ENCODE results near the gene NRP1. TPM values are rescaled to one million over a fixed set of nuclear protein-coding genes. Genes with fewer than 3 reads are reported as not detected.

Gene NRP1
- total RNA-seq, 4 donors from 2014 or later, result 20.4 to 29.0 (median 22.1) TPM

GRCh38 chr10:33248638-33249037 lies 85.8 kb downstream of the NRP1 start:
- in situ Hi-C loops (cut with MboI; ENCODE audit: low sequenced_read_pairs in 4 of 4), result no loop called here

GRCh38 chr10:33247221-33247922 lies 87.1 kb downstream of the NRP1 start:
- TF ChIP-seq POLR2A (IDR thresholded peaks at IDR 0.05) (no peak), CTCF (IDR thresholded peaks at IDR 0.05 in 4 of 5, conservative IDR thresholded peaks at IDR 0.05 in 1 of 5) (no peak)
- ATAC-seq (no peak), DNase-seq (no peak)
- Histone ChIP-seq H3K4me1 (peaks cover 0 to 18% of the 10 kb centered on the region in 2 donors), H3K4me3 (no peak overlapping the region), H3K27ac (peak overlapping the region in 3 of 4 donors; percentile 72 to 80 (median 78)), H3K27me3 (no peaks in the 10 kb centered on the region), H3K9me3 (no peaks in the 10 kb centered on the region), H3K36me3 (peaks cover 0 to 7% of the 10 kb centered on the region in 2 donors)
- intact Hi-C loops (cut with DNase I; ENCODE audit: low total_unique reads) (no loop called here), in situ Hi-C loops (cut with MboI; ENCODE audit: low sequenced_read_pairs in 4 of 4) (no loop called here)

More at GRCh38 chr10:33248638-33249037, 85.8 kb downstream of the NRP1 start:
- intact Hi-C loops (cut with DNase I; ENCODE audit: low total_unique reads), result no loop called here
- Histone ChIP-seq H3K9me3 (no peaks in the 10 kb centered on the region), H3K27me3 (no peaks in the 10 kb centered on the region), H3K4me3 (no peak overlapping the region), H3K4me1 (peaks cover 0 to 18% of the 10 kb centered on the region in 2 donors), H3K36me3 (peaks cover 0 to 13% of the 10 kb centered on the region in 2 donors), H3K27ac (peak overlapping the region; percentile 58 to 80 (median 75))
- ATAC-seq (peak; percentile 38 to 58), DNase-seq (no peak)
- no peak for TF ChIP-seq POLR2A (IDR thresholded peaks at IDR 0.05)
- no peak for TF ChIP-seq CTCF (IDR thresholded peaks at IDR 0.05 in 4 of 5, conservative IDR thresholded peaks at IDR 0.05 in 1 of 5)

DNA sequence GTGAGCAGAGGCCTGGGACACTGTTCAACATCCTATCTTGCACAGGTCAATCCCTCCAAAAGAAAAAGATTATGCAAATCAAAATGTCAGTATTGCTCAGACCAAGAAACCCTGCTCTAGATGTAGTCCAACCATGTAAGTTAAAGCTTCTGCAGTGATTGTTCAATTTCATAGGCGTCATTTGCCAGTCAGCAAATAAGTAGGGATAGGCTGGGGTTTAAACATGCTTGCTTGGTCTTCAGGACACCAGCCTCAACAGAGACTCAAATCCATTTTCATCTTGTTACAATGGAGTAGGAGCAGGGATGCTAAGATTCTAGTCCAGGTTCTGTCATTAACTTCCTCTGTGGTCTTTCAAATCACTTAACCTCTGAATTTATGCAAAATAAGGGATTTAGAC lies 89.1 kb downstream of the NRP1 start:
- ATAC-seq (no peak), DNase-seq (no peak)
- Histone ChIP-seq H3K4me3 (no peak overlapping the region), H3K4me1 (peaks cover 0 to 16% of the 10 kb centered on the region in 2 donors), H3K27ac (peak overlapping the region in 2 of 4 donors; percentile 1 to 6), H3K27me3 (no peaks in the 10 kb centered on the region), H3K9me3 (no peaks in the 10 kb centered on the region), H3K36me3 (no peaks in the 10 kb centered on the region)
- TF ChIP-seq POLR2A (IDR thresholded peaks at IDR 0.05) (no peak), CTCF (IDR thresholded peaks at IDR 0.05 in 4 of 5, conservative IDR thresholded peaks at IDR 0.05 in 1 of 5) (no peak)
- intact Hi-C loops (cut with DNase I; ENCODE audit: low total_unique reads), result no loop called here
- in situ Hi-C loops (cut with MboI; ENCODE audit: low sequenced_read_pairs in 4 of 4), result no loop called here

- peak overlapping the region in 3 of 4 donors; percentile 1 to 6 (median 2) for H3K27ac ChIP-seq
- H3K4me1 ChIP-seq, result peaks cover 0 to 14% of the 10 kb centered on the region in 2 donors
- no peaks in the 10 kb centered on the region for H3K36me3 ChIP-seq
- H3K4me3 ChIP-seq, result no peak overlapping the region
- DNase-seq, result no peak
- no peaks in the 10 kb centered on the region for H3K27me3 ChIP-seq
- intact Hi-C loops (cut with DNase I; ENCODE audit: low total_unique reads) (no loop called here), in situ Hi-C loops (cut with MboI; ENCODE audit: low sequenced_read_pairs in 4 of 4) (no loop called here)
- TF ChIP-seq POLR2A (IDR thresholded peaks at IDR 0.05) (no peak), CTCF (IDR thresholded peaks at IDR 0.05 in 4 of 5, conservative IDR thresholded peaks at IDR 0.05 in 1 of 5) (no peak)
- ATAC-seq, result no peak
- H3K9me3 ChIP-seq, result no peaks in the 10 kb centered on the region
Observed at GRCh38 chr10:33244354-33244967, 90.0 kb downstream of the NRP1 start.
